SK-N-SH treated with all-trans-retinoic acid at 6 μM for 48 hours (cell line): ENCODE measurements around the gene INAFM1.

Experiments used
- TOX ChIP-seq: fragments of 250-450 bp; sonication (Bioruptor Pico); IDR thresholded peaks from 2 replicates; pipeline ENCODE4 v1.8.0; 2021; ENCODE audit warnings: mild to moderate bottlenecking, moderate library complexity, borderline replicate concordance
- ZC3H10 ChIP-seq: fragments of 250-450 bp; sonication (Bioruptor Pico); IDR thresholded peaks from 2 replicates; pipeline ENCODE4 v1.5.1; 2021; ENCODE audit warnings: mild to moderate bottlenecking, moderate library complexity

GRCh38 chr19:47230921-47231214 is 43.8 kb upstream of the INAFM1 start, which contains the start of gene BBC3:
- no peak for TF ChIP-seq ZC3H10 (CRISPR knock-in tag)
- no peak for TF ChIP-seq TOX (CRISPR knock-in tag)
